MM.1S (cell line): ENCODE results near the gene PEX19.

Experiments used
- CTCF ChIP-seq: fragments of 300-600 bp; sonication (generic); IDR thresholded peaks from 2 replicates; pipeline ENCODE4 v1.5.1; 2016; ENCODE audit warnings: antibody characterized with exemption, low read length, mixed read lengths
- EZH2 ChIP-seq: fragments of 300-600 bp; sonication (generic); optimal IDR thresholded peaks from 2 replicates; pipeline ENCODE3; 2017; ENCODE audit warnings: low read depth, mild to moderate bottlenecking, antibody characterized with exemption, low read length, mixed read lengths
- EZH2phosphoT487 ChIP-seq: fragments of 300-600 bp; sonication (generic); IDR thresholded peaks from 2 replicates; pipeline ENCODE4 v1.6.1; 2018; ENCODE audit warnings: antibody characterized with exemption, low read length

- no peak for TF ChIP-seq CTCF
- no peak for TF ChIP-seq EZH2
- no peak for TF ChIP-seq EZH2phosphoT487
Observed at GRCh38 chr1:160239582-160240299, 45.2 kb downstream of the PEX19 start.
